ENCODE data around the gene PTPRS. TPM values are rescaled to one million over a fixed set of nuclear protein-coding genes. Genes with fewer than 3 reads are reported as not detected.
"Not testable (repeated sequence)": the region's sequence is repeated elsewhere in the genome, so short reads cannot be mapped to it uniquely, and the experiment has no call there.

PTPRS gene
- polyA plus RNA-seq (2013) = 0.99 TPM

DNA sequence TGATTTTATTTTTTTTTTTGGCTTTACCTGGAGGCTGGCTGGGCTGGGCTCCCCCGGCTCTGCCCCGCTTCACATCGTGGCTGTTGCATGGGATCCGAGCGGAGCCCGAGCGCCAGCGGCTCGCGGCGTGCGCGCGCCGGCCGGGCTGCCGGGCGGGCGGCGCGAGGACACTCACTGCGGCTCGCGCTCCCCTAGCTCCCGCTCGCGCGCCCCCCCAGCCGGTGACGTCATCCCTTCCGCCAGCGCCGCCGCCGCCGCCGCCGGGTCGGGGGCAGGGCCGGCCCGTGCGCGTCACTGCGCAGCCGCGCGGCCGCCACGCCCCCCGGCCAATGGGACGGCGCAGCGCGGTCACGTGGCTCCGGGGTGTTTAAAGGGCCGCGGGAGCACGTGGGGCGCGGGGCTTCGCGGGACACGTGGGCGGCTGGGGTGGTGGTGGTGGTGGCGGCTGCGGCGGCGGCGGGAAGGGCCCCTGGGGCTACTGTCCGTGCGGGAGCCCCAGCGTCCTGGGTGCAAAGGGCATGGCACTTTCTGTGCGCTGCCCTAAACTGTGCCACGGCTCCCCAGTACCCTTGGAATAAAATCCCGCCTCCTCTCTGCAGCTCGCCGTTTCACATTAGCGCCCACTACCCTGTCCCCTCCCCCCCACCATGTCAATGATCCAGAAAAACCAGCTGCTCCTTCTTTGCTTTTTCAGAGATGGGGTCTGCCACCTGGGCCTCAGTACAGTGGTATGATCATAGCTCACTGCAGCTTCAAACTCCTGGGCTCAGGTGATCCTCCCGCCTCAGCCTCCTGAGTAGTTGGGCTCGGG lies at the start of gene PTPRS:
Gene PTPRS, minus strand, starts transcription at position 176 of the 811 bp plus-strand sequence. CDS start 54,672 bp downstream, outside the sequence.
- H3K27ac ChIP-seq (ENCODE audit: insufficient read depth in 1 of 2, low read depth in 1 of 2, low read length in 2 of 2, poor library complexity in 1 of 2, severe bottlenecking in 2 of 2) = no peak within 1 kb of the TSS
- H3K9me3 ChIP-seq (ENCODE audit: control extremely low read depth in 1 of 5, control insufficient read depth in 4 of 5, insufficient read depth in 2 of 5, low read depth in 1 of 5, low read length in 4 of 5) = peaks cover 0 to 2% (median 0%) of the 10 kb centered on the region in 5 experiments
- POLR2A ChIA-PET = no interaction called here
- H3K4me3 ChIP-seq (ENCODE audit: control insufficient read depth in 1 of 7, extremely low read depth in 1 of 7, insufficient read depth in 4 of 7, low read depth in 2 of 7, low read length in 6 of 7) = peak within 1 kb of the TSS in 6 of 7 experiments; percentile 32 to 66 (median 46)
- H3K27me3 ChIP-seq (replicated peaks in 2 of 5; ENCODE audit: control insufficient read depth in 4 of 5, insufficient read depth in 5 of 5, low read length in 4 of 5) = peaks cover 0 to 71% (median 32%) of the 10 kb centered on the region in 5 experiments
- peaks cover 0 to 25% (median 19%) of the 10 kb centered on the region in 4 experiments for H3K4me1 ChIP-seq (ENCODE audit: control extremely low read depth in 1 of 4, control insufficient read depth in 4 of 4, insufficient read depth in 4 of 4, low read length in 3 of 4)
- CTCF ChIA-PET = interaction anchor here (0.6 to 1.0 kb wide), 2 partner anchors 12 to 228 kb away, joined by 3 to 4 read pairs; no protein-coding TSS in a partner anchor
- 5% methylated on average over 62 of the region's 81 CpGs for WGBS (ENCODE audit: insufficient coverage)
- peak; percentile 54 to 76 (median 72) for DNase-seq
- H3K36me3 ChIP-seq (ENCODE audit: control insufficient read depth in 4 of 4, insufficient read depth in 4 of 4, low read length in 3 of 4) = no peaks in the 10 kb centered on the region

DNA sequence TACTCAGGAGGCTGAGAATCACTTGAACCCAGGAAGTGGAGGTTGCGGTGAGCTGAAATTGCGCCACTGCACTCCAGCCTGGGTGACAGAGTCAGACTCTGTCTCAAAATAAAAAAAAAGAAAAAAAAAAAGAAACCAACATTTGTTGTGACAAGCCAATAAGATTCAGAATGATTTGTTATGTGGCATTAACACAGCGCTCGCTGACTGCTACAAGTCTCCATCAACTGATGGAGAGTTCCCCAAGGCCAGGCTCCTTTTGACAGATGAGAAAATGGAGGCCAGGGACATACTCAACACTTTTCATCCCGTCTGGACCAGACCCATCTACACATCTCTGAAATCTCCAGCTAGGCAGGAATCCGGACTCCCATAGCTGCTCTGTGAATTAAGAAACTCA lies 48.7 kb upstream of the PTPRS start:
- WGBS (ENCODE audit: insufficient coverage) = 90% methylated on average over 5 of the region's 6 CpGs
- ChIA-PET CTCF (no interaction called here), POLR2A (no interaction called here)
- Histone ChIP-seq H3K4me3 (ENCODE audit: control insufficient read depth in 1 of 7, extremely low read depth in 1 of 7, insufficient read depth in 4 of 7, low read depth in 2 of 7, low read length in 6 of 7) (no peak overlapping the region), H3K4me1 (ENCODE audit: control extremely low read depth in 1 of 4, control insufficient read depth in 4 of 4, insufficient read depth in 4 of 4, low read length in 3 of 4) (no peaks in the 10 kb centered on the region), H3K9me3 (ENCODE audit: control extremely low read depth in 1 of 5, control insufficient read depth in 4 of 5, insufficient read depth in 2 of 5, low read depth in 1 of 5, low read length in 4 of 5) (peaks cover 0 to 2% (median 0%) of the 10 kb centered on the region in 5 experiments), H3K27ac (ENCODE audit: insufficient read depth in 1 of 2, low read depth in 1 of 2, low read length in 2 of 2, poor library complexity in 1 of 2, severe bottlenecking in 2 of 2) (no peak overlapping the region), H3K27me3 (replicated peaks in 2 of 5; ENCODE audit: control insufficient read depth in 4 of 5, insufficient read depth in 5 of 5, low read length in 4 of 5) (peaks cover 0 to 26% (median 8%) of the 10 kb centered on the region in 5 experiments), H3K36me3 (ENCODE audit: control insufficient read depth in 4 of 4, insufficient read depth in 4 of 4, low read length in 3 of 4) (no peaks in the 10 kb centered on the region)
- DNase-seq = no peak

DNA sequence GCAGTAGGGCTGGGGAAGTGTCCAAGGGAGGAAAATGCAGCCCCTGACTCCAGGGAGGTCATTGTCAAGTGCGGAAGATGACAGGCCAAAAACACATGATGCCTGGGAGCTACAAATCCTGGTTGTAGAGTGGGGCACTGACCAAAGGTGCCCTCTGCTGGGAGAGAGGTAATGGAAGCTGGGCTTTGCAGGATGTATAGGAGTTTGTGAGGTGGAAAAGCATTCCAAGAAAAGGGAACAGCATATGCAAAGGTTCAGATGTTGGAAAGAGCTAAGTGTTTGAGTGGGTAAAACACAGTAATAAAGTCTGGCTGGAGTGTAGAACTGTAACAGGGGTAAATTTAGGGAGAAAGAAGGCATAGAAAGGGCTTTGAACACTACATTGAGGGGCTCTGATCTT lies 46.9 kb upstream of the PTPRS start:
- Histone ChIP-seq H3K9me3 (ENCODE audit: control extremely low read depth in 1 of 5, control insufficient read depth in 4 of 5, insufficient read depth in 2 of 5, low read depth in 1 of 5, low read length in 4 of 5) (peaks cover 0 to 12% (median 5%) of the 10 kb centered on the region in 5 experiments), H3K4me1 (ENCODE audit: control extremely low read depth in 1 of 4, control insufficient read depth in 4 of 4, insufficient read depth in 4 of 4, low read length in 3 of 4) (no peaks in the 10 kb centered on the region), H3K27me3 (replicated peaks in 2 of 5; ENCODE audit: control insufficient read depth in 4 of 5, insufficient read depth in 5 of 5, low read length in 4 of 5) (peaks cover 0 to 7% (median 0%) of the 10 kb centered on the region in 5 experiments), H3K4me3 (ENCODE audit: control insufficient read depth in 1 of 7, extremely low read depth in 1 of 7, insufficient read depth in 4 of 7, low read depth in 2 of 7, low read length in 6 of 7) (no peak overlapping the region), H3K36me3 (ENCODE audit: control insufficient read depth in 4 of 4, insufficient read depth in 4 of 4, low read length in 3 of 4) (no peaks in the 10 kb centered on the region), H3K27ac (ENCODE audit: insufficient read depth in 1 of 2, low read depth in 1 of 2, low read length in 2 of 2, poor library complexity in 1 of 2, severe bottlenecking in 2 of 2) (no peak overlapping the region)
- ChIA-PET POLR2A (no interaction called here), CTCF (interaction anchor here (0.9 to 1.2 kb wide), 2 partner anchors 9 to 17 kb away, joined by 3 to 4 read pairs; no protein-coding TSS in a partner anchor)
- DNase-seq = no peak
- 92% methylated on average over 1 of the region's 1 CpG for WGBS (ENCODE audit: insufficient coverage)

DNA sequence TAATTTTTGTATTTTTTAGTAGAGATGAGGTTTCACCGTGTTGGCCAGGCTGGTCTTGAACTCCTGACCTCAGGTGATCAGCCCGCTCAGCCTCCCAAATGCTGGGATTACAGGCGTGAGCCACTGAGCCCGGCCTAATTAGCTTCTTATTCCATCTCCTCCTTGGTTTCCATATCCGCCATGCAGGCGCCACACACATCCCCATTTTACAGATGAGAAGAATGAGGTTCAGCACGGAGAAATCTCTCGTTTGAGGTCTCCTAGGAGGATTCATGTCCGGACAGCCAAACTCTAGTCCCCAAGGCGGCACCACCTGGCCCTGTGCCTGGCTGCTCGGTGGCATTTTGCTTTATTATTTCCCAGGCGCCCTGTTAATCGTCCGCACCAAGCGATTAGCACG lies 46.2 kb upstream of the PTPRS start:
- no peak overlapping the region for H3K4me3 ChIP-seq (ENCODE audit: control insufficient read depth in 1 of 7, extremely low read depth in 1 of 7, insufficient read depth in 4 of 7, low read depth in 2 of 7, low read length in 6 of 7)
- POLR2A ChIA-PET = no interaction called here
- DNase-seq = no peak
- H3K27me3 ChIP-seq (replicated peaks in 2 of 5; ENCODE audit: control insufficient read depth in 4 of 5, insufficient read depth in 5 of 5, low read length in 4 of 5) = peaks cover 0 to under 1% (median 0%) of the 10 kb centered on the region in 5 experiments
- no peaks in the 10 kb centered on the region for H3K4me1 ChIP-seq (ENCODE audit: control extremely low read depth in 1 of 4, control insufficient read depth in 4 of 4, insufficient read depth in 4 of 4, low read length in 3 of 4)
- 92% methylated on average over 16 of the region's 16 CpGs for WGBS (ENCODE audit: insufficient coverage)
- H3K36me3 ChIP-seq (ENCODE audit: control insufficient read depth in 4 of 4, insufficient read depth in 4 of 4, low read length in 3 of 4) = no peaks in the 10 kb centered on the region
- H3K27ac ChIP-seq (ENCODE audit: insufficient read depth in 1 of 2, low read depth in 1 of 2, low read length in 2 of 2, poor library complexity in 1 of 2, severe bottlenecking in 2 of 2) = no peak overlapping the region
- H3K9me3 ChIP-seq (ENCODE audit: control extremely low read depth in 1 of 5, control insufficient read depth in 4 of 5, insufficient read depth in 2 of 5, low read depth in 1 of 5, low read length in 4 of 5) = peaks cover 0 to 14% (median 11%) of the 10 kb centered on the region in 5 experiments
- CTCF ChIA-PET = interaction anchor here (1.2 kb wide), 1 partner anchor 9 kb away, joined by 3 read pairs; no protein-coding TSS in a partner anchor

DNA sequence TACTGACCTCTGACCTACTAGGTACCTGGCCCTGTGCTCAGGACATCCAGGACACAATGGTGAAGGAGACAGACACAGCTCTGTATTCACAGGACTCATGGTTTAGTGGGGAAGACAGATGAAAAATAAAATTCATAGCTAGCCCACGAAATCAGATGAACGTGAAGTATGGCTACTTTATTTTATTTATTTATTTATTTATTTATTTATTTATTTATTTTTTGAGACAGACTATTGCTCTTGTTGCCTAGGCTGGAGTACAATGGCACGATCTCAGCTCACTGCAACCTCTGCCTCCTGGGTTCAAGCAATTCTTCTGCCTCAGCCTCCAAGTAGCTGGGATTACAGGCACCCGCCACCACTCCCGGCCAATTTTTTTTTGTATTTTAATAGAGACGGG lies 40.6 kb upstream of the PTPRS start:
- H3K27me3 ChIP-seq (replicated peaks in 2 of 5; ENCODE audit: control insufficient read depth in 4 of 5, insufficient read depth in 5 of 5, low read length in 4 of 5); H3K36me3 ChIP-seq (ENCODE audit: control insufficient read depth in 4 of 4, insufficient read depth in 4 of 4, low read length in 3 of 4); POLR2A ChIA-PET; H3K27ac ChIP-seq (ENCODE audit: insufficient read depth in 1 of 2, low read depth in 1 of 2, low read length in 2 of 2, poor library complexity in 1 of 2, severe bottlenecking in 2 of 2); H3K4me1 ChIP-seq (ENCODE audit: control extremely low read depth in 1 of 4, control insufficient read depth in 4 of 4, insufficient read depth in 4 of 4, low read length in 3 of 4); DNase-seq; H3K4me3 ChIP-seq (ENCODE audit: control insufficient read depth in 1 of 7, extremely low read depth in 1 of 7, insufficient read depth in 4 of 7, low read depth in 2 of 7, low read length in 6 of 7); CTCF ChIA-PET: not testable (repeated sequence)
- H3K9me3 ChIP-seq (ENCODE audit: control extremely low read depth in 1 of 5, control insufficient read depth in 4 of 5, insufficient read depth in 2 of 5, low read depth in 1 of 5, low read length in 4 of 5) = peaks cover 0 to 24% (median 13%) of the 10 kb centered on the region in 5 experiments
- WGBS (ENCODE audit: insufficient coverage) = 100% methylated on average over 3 of the region's 6 CpGs

DNA sequence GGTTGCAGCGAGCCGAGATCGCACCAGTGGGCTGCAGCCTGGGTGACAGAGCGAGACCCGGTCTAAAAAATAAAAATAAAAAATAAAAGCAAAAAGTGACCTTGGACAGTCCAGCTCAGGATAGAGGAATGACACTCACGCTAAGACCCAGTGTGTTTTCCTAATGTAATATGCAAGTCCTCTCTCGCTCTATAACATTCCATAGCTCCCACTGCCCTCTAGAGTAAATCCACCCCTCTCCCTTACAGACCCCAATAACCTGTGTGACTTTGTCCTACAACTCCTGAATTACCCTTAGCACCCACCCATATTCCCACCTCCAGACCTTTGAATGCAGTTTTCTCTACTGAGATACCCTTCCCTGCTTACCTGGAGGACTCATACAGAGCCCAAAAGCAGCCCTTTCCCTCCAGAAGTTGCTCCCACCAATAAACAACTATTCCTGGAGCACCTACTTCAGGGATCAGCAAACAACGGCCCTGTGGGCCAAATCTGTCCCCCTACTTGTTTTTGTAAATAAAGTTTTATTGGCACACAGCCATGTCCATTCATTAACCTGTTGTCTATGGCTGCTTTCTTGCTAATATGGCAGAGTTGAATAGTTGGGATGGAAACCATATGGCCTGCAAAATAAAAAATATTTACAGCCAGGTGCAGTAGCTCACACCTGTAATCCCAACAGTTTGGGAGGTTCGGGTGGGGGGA lies 39.8 kb upstream of the PTPRS start:
- H3K27ac ChIP-seq (ENCODE audit: insufficient read depth in 1 of 2, low read depth in 1 of 2, low read length in 2 of 2, poor library complexity in 1 of 2, severe bottlenecking in 2 of 2) = no peak overlapping the region
- H3K4me1 ChIP-seq (ENCODE audit: control extremely low read depth in 1 of 4, control insufficient read depth in 4 of 4, insufficient read depth in 4 of 4, low read length in 3 of 4) = no peaks in the 10 kb centered on the region
- H3K4me3 ChIP-seq (ENCODE audit: control insufficient read depth in 1 of 7, extremely low read depth in 1 of 7, insufficient read depth in 4 of 7, low read depth in 2 of 7, low read length in 6 of 7) = no peak overlapping the region
- no peaks in the 10 kb centered on the region for H3K27me3 ChIP-seq (replicated peaks in 2 of 5; ENCODE audit: control insufficient read depth in 4 of 5, insufficient read depth in 5 of 5, low read length in 4 of 5)
- peaks cover 0 to 24% (median 13%) of the 10 kb centered on the region in 5 experiments for H3K9me3 ChIP-seq (ENCODE audit: control extremely low read depth in 1 of 5, control insufficient read depth in 4 of 5, insufficient read depth in 2 of 5, low read depth in 1 of 5, low read length in 4 of 5)
- no peak for DNase-seq
- WGBS (ENCODE audit: insufficient coverage) = 93% methylated on average over 3 of the region's 9 CpGs
- H3K36me3 ChIP-seq (ENCODE audit: control insufficient read depth in 4 of 4, insufficient read depth in 4 of 4, low read length in 3 of 4) = no peaks in the 10 kb centered on the region
- POLR2A ChIA-PET = no interaction called here
- CTCF ChIA-PET = interaction anchor here (1.4 kb wide), 1 partner anchor 332 kb away, joined by 3 read pairs; no protein-coding TSS in a partner anchor

All from common myeloid progenitor, CD34-positive (primary cell).